NCI-H2227 (cell line): Measurements from ENCODE around the gene PRC1.
"Not testable (repeated sequence)": the region's sequence is repeated elsewhere in the genome, so short reads cannot be mapped to it uniquely, and the experiment has no call there.

Experiments used
- DNase-seq: peaks from one replicate; lab custom pipeline; 2025; ENCODE audit not compliant: unreplicated experiment; lab: John Stamatoyannopoulos, UW

The PRC1 gene, protein sequence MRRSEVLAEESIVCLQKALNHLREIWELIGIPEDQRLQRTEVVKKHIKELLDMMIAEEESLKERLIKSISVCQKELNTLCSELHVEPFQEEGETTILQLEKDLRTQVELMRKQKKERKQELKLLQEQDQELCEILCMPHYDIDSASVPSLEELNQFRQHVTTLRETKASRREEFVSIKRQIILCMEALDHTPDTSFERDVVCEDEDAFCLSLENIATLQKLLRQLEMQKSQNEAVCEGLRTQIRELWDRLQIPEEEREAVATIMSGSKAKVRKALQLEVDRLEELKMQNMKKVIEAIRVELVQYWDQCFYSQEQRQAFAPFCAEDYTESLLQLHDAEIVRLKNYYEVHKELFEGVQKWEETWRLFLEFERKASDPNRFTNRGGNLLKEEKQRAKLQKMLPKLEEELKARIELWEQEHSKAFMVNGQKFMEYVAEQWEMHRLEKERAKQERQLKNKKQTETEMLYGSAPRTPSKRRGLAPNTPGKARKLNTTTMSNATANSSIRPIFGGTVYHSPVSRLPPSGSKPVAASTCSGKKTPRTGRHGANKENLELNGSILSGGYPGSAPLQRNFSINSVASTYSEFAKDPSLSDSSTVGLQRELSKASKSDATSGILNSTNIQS

DNA sequence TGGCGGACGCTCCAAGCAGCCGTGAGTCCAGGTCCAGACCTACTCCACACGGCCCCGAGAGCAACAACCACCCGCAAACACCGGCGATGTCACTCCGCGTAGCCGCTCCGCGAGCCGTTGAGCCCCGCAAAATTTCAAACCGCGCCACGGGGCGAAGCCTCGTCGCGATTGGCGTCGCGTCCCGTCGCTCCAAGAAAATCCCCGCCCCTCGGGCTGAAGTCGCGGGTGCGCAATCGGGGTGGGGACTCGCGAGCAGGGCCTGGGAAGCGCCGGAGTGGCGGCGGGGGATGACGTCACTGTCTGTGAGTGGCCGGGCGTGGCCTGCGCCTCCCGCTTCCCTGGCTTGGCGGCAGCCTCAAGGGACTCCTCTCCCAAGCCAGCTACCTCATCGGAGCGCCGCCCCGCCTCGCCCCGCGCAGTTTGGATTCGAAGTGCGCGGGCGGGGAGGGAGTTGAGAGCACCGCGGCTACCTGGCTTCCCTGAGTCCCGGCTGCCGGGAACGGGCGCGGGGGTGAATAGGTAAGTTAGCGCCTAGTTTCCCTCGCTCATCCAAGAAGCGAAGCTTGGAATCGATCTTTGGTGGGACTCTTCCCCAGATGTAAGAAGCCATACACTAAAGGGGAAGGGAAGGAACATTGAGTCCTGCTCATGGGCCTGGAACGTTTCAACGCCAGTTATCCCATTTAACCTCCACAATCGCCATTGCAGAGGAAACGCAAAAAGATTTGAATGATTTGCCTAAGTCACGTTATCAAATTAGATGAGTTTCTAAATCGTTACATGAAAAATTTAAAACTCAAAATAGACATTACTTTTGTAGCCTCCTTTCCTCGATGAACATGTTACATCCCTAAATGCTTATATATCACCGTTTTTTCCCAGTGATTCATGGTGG is at the start of gene PRC1:
PRC1 (minus strand) TSS at position 119 of the 895 bp plus-strand sequence; CDS start at position 1, 118 bp downstream.
- peak; percentile 97 for DNase-seq

DNA sequence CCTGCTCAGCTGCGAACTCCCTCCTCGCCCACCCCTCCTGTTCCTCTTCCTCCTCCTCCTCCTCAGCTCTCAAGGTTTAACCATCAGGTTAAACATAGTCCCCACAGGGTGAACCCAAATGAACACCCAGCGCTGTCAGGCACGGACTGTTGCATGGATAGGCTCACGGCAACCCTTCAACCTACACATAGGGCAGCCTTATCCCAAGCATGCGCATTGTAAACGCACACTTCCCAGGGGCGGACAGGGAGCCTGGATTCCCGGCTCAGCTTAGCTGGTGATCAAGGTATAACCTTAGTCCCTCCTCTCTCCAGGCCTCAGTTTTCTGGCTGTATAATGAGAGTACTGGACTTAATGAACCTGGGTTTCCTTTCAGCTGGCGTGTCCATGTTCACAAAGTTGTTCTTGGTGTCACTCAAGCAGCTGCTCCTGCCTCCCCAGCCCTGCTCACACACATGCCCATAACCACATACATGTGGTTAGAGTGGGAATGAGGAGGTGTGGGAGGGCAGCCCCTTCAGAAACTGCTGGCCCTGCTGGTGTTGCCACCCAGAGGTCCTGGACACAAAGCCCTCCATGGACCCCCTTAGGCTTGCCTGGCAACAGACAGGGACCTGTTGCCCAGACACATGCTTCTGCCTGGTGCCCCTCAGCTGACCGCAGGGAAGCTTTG is 49.0 kb upstream of the PRC1 start:
- DNase-seq, result no peak

DNA sequence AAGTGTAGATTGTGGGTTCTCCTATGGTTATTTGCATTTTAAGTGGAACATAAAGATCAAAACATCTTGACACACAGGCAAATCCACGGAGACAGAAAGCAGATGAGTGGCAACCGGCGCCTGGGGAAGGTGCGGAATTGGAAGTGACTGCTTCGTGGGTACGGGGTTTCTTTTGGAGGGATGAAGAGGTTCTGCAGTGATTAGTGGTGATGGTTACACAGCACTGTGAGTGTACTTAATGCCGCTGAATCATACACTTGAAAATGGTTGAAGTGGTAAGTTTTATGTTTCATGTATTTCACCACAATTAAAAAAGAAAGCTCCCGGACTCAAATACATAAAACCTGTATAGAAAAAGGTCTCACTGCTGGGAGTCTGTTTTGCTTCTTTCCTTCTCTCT is 46.5 kb upstream of the PRC1 start:
- peak; percentile 10 for DNase-seq

DNA sequence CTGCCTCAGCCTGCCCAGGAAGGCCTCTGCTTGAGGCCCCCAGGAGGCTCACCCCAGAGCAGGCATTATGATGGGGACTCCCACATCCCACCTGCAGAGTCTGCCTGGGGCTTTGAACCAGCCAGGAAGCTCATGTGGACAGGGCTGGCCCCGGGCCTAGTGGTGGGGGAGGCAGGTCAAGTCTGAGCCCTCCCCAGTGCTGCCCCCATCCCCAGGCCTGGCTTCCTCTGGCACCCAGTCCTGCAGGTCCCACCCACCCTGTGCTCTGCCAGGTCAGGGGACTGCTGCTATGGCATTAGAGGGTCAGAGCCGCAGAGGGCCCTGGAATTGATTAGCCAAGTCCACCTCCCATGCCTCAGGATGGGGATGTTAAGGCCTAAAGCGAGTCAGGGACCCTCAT is 45.7 kb upstream of the PRC1 start:
- no peak for DNase-seq

DNA sequence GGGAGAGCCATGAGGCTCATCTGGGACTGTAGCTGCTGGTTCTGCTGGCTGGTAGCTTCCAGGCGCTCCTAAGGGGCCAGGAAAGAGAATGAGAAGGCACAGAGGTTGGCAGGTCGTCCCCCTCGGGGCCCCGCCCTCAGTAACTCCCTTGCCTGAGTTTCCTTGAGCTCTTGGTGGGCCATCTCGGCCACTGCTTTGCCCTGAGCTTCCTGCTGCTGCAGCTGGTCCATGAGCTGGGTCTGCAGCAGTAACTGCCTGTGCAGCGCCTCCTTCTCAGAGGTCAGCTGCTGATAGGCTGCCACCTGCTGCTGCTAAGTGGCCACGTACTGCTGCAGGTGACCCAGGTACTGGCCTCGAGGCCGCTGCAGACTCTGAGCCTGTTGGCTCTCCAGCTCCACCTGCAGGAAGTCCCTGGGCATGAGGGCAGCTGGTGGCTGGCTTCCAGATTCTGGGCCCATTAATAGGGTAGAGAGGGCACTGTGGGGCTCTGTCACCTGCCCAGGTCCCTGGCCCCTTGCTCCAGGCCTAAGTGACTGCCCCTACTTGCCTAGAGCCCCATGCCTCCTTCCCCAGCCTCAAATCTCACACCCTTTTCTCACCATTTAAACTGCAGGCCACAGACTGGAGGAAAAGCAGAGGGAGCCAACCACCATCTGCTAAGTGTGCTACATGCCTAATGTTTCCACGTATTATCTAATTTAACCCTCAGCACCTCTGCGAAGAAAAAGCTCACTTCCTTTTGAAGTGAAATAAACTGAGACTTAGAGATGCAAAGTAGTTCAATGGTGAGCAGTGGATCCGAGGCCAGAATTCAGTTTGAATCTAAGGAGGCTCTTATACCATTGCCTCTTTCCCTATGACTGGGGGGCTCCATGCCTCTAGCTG is 38.8 kb upstream of the PRC1 start:
- peak; percentile 17 for DNase-seq

DNA sequence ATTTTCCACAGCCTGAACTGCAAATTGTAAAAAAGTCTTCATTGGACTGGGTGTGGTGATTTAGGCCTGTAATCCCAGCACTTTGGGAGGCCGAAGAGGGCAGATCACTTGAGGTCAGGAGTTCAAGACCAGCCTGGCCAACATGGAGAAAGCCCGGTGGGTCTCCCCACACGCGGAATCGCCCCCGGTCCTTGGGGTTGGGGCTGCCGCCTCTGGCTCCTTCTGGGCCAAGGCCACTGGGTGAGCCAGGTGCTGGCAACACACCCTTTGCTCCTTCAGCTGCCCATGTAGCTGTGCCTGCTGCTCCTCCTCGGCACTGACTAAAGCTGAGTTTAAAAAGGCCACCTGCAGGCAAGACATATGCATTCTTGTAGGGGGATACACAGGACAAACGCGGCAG is 37.5 kb upstream of the PRC1 start:
- no peak for DNase-seq

DNA sequence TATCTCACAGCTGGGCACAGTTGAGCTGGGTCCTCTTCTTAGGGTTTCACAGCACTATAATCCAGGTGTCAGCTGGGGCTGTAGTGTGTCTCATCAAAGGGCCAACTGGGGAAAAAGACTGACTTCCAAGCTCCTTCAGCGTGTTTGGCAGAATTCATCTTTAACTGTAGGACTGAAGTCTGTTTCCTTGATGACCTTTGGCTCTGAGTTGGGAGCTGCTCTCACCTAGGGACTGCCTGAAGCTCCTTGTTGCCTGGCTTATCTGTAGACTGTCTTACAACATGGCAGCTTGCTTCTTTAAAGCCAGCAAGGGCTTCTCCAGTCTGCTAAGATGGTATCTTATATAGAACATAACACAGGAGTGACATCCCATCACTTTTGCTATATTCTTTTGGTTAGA is 33.3 kb upstream of the PRC1 start:
- DNase-seq, result no peak

DNA sequence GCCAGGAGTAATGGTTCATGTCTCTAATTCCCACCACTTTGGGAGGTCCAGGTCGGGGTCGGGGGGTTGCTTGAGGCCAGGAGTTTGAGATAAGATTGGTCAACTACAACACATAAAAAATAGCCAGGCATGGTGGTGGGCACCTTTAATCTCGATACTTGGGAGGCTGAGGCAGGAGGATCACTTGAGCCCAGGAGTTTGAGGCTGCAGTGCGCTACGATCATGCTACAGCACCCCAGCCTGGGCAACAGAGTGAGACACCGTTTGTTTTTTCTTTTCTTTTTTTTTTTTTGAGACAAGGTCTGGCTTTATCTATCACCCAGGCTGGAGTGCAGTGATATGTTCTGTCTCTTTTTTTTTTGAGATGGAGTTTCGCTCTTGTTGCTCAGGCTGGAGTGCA is 29.4 kb upstream of the PRC1 start:
- no peak for DNase-seq

GRCh38 chr15:91022832-91023129 is 28.4 kb upstream of the PRC1 start:
- no peak for DNase-seq

- peak; percentile 95 for DNase-seq
These were observed 27.9 kb upstream of the PRC1 start, which contains the start of gene VPS33B for GRCh38 chr15:91022075-91022831. TSS of gene VPS33B (minus strand) at chr15:91022594. CDS start at chr15:91022249, 345 bp downstream.

DNA sequence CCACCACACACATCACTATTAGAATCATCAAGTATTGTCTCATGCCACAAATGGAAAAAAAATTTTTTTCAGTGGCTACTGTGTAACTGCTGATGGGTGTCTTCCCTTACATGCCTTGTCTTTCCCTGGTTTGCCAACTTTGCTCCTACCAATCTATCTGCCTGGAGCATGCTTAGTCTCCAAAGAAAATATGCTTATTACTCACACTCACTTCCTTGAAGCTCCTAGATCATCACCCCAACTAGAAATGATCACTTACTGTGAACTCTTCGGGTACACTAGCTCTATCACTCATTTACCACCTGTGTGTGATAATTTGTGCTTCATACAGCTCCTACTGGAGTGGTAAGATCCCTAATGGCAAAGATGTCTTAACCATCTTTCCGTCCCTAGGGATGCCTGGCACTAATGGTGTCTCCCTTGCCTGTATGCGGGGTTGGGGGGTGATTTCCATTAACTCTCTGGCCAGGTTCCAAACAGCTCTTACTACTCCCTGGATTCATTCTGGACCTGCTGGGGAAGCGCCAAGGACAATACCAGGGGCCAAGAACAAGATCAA is 27.3 kb upstream of the PRC1 start:
- DNase-seq, result peak; percentile 38

- no peak for DNase-seq
These were observed 23.8 kb upstream of the PRC1 start for GRCh38 chr15:91018158-91018557.

DNA sequence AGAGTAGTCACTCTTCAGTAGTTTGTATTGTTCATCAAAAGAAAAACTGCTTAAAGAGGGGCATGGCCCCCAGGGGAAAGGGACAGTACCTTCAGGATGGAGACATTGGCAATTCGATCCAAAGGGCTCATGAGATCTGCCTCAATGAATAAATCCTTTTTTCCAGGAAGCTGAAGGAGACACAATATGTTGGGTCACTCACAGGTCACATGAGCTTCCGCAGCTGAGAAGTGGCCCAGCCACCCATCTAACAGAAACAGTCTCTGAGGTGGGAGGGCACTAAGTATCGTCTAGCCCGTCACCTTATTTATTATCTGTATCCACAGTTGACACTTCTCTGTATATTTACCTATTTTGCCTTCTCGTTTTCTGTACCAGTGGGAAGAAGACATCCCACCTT is 23.4 kb upstream of the PRC1 start:
- DNase-seq, result no peak

GRCh38 chr15:91013701-91014100 is 19.4 kb upstream of the PRC1 start:
- DNase-seq, result not testable (repeated sequence)

- DNase-seq, result no peak
These were observed 12.9 kb upstream of the PRC1 start for GRCh38 chr15:91007266-91007665.

DNA sequence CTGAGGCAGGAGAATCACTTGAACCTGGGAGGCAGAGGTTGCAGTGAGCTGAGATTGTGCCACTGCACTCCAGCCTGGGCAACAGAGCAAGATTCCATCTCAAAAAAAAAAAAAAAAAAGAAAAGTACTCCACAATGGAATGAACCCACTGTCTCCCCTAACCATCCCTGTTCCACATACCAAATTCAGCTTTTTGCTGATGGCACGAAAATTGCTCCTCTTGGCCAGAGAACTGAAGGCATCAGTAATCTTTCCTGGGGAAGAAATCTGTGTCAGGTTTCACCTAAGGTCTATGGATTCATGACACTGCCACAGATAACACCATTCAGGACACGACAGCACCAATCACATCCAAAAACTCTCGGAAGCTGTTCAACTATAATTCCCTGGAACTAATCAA is 6.9 kb upstream of the PRC1 start:
- DNase-seq, result no peak

GRCh38 chr15:90998737-90999136 is 4.4 kb upstream of the PRC1 start:
- DNase-seq, result no peak

DNA sequence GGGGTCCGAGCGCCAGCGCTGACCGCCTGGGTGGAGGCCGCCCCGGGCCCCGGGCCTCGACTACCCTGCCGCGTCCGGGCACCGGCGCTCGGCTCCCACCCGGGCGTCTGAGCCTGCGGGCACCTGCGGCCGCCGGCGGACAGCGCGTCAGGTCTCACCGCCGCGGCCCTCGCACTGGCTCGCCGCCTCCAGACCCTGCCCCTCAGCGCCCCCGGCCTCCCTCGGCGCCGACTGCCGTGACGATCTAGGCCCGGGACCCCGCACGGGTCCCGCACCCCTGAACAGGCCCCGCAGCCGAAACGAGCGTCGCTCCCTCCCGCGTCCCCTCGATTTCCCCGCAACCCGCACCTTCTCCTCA is 297 bp downstream of the PRC1 start:
- peak; percentile 41 for DNase-seq

- DNase-seq, result no peak
These were observed 2.6 kb downstream of the PRC1 start for GRCh38 chr15:90991587-90992285.
